H1 (cell line): ENCODE data around the gene ITGA3. TPM values are rescaled to one million over a fixed set of nuclear protein-coding genes. Genes with fewer than 3 reads are reported as not detected.

ENCODE experiments used
- CTCF ChIA-PET: fragments of 300-600 bp; sonication (Branson Sonifier 250); formaldehyde crosslinking; loops from one replicate; lab custom pipeline; 2021; ENCODE audit not compliant: partially characterized antibody; lab: Charles Lee
- POLR2A ChIA-PET: fragments of 300-600 bp; sonication (Branson Sonifier 250); formaldehyde crosslinking; loops from one replicate; lab custom pipeline; 2021; ENCODE audit warnings: inconsistent platforms; ENCODE audit not compliant: partially characterized antibody; lab: Charles Lee
- DNase-seq, 2 experiments: peaks; one replicate each; pipeline versions ENCODE4 v3.0.0 to v3.0.0-alpha.2; 2010 to 2022; ENCODE audit warnings: low spot score in 2 of 2, low read depth in 1 of 2, mixed read lengths in 1 of 2
- FAIRE-seq: peaks from 2 replicates; lab custom pipeline; 2011; peaks lifted over from hg19 to GRCh38; lab: Jason Lieb, UNC
- H2AFZ ChIP-seq: 2 replicates; pipeline ENCODE4 v1.8.1; 2012; ENCODE audit warnings: low read length, inconsistent platforms
- H2AK5ac ChIP-seq: 2 replicates; pipeline ENCODE4 v1.6.1; 2013; ENCODE audit warnings: low read depth, low read length
- H2BK120ac ChIP-seq: replicated peaks from 2 replicates; pipeline ENCODE3; 2013; ENCODE audit warnings: low read depth, low read length, inconsistent platforms
- H2BK12ac ChIP-seq: 2 replicates; pipeline ENCODE4 v1.6.1; 2013; ENCODE audit warnings: low read depth, low read length
- H2BK15ac ChIP-seq: 2 replicates; pipeline ENCODE4 v1.6.1; 2013; ENCODE audit warnings: low read length
- H2BK20ac ChIP-seq: 2 replicates; pipeline ENCODE4 v1.6.1; 2013; ENCODE audit warnings: low read length
- H2BK5ac ChIP-seq: 2 replicates; pipeline ENCODE4 v1.6.1; 2013; ENCODE audit warnings: low read depth, low read length
- H3K14ac ChIP-seq: 2 replicates; pipeline ENCODE4 v1.6.1; 2013; ENCODE audit warnings: inconsistent platforms; ENCODE audit not compliant: insufficient read length
- H3K18ac ChIP-seq: 2 replicates; pipeline ENCODE4 v1.6.1; 2013; ENCODE audit warnings: low read length; ENCODE audit errors: extremely low read depth
- H3K23ac ChIP-seq: 2 replicates; pipeline ENCODE4 v1.6.1; 2013; ENCODE audit warnings: inconsistent platforms; ENCODE audit not compliant: insufficient read length
- H3K23me2 ChIP-seq: 2 replicates; pipeline ENCODE4 v1.6.1; 2013; ENCODE audit warnings: low read depth, low read length
- H3K27ac ChIP-seq: 2 replicates; pipeline ENCODE4 v1.6.1; 2011; ENCODE audit warnings: low read depth, low read length, inconsistent platforms
- H3K27me3 ChIP-seq, 4 experiments: replicated peaks in 1 of 4; 1 replicate in 1 of 4; 2 replicates in 3 of 4; pipeline versions ENCODE4 v1.6.1 to v1.8.1; 2011 to 2013; ENCODE audit warnings: low read length in 3 of 4, mild to moderate bottlenecking in 3 of 4, inconsistent platforms in 2 of 4, mixed read lengths in 2 of 4, moderate library complexity in 1 of 4; ENCODE audit not compliant: control insufficient read depth in 3 of 4, insufficient read depth in 3 of 4; ENCODE audit errors: extremely low read depth in 1 of 4
- H3K36me3 ChIP-seq, 4 experiments: 2 replicates each; pipeline versions ENCODE4 v1.6.1 to v1.8.1; 2011 to 2013; ENCODE audit warnings: mild to moderate bottlenecking in 4 of 4, low read length in 3 of 4, moderate library complexity in 2 of 4, control low read depth in 1 of 4, inconsistent platforms in 1 of 4; ENCODE audit not compliant: insufficient read depth in 4 of 4, control insufficient read depth in 2 of 4
- H3K4ac ChIP-seq: replicated peaks from 2 replicates; pipeline ENCODE3; 2013; ENCODE audit warnings: low read length, low read depth, mixed read lengths, inconsistent platforms; ENCODE audit not compliant: insufficient read length
- H3K4me1 ChIP-seq, 4 experiments: replicated peaks in 1 of 4; 1 replicate in 1 of 4; 2 replicates in 3 of 4; pipeline versions ENCODE4 v1.6.1 to v1.8.1; 2011 to 2013; ENCODE audit warnings: low read length in 3 of 4, inconsistent platforms in 2 of 4, mixed read lengths in 1 of 4; ENCODE audit not compliant: insufficient read depth in 4 of 4, control insufficient read depth in 3 of 4
- H3K4me2 ChIP-seq, 2 experiments: 2 replicates each; pipeline versions ENCODE4 v1.6.1 to v1.8.1; 2011 to 2013; ENCODE audit warnings: low read depth in 2 of 2, low read length in 2 of 2, control low read depth in 1 of 2, inconsistent platforms in 1 of 2, mild to moderate bottlenecking in 1 of 2; ENCODE audit not compliant: insufficient read depth in 1 of 2
- H3K4me3 ChIP-seq, 4 experiments: fragments of 200-600, 300-600 bp in 1 of 4; sonication (generic), shearing (Covaris generic), sonication (Bioruptor Twin) in 1 of 4; 2 replicates each; pipeline versions ENCODE4 v1.5.1 to v1.8.1; 2011 to 2016; ENCODE audit warnings: low read length in 4 of 4, low read depth in 3 of 4, control low read depth in 2 of 4, inconsistent platforms in 2 of 4, mild to moderate bottlenecking in 2 of 4, mixed read lengths in 1 of 4, moderate library complexity in 1 of 4; ENCODE audit not compliant: insufficient read depth in 2 of 4; ENCODE audit errors: extremely low read depth in 1 of 4
- H3K56ac ChIP-seq: replicated peaks from 2 replicates; pipeline ENCODE3; 2013; ENCODE audit warnings: low read depth, mild to moderate bottlenecking, mixed read lengths, low read length, inconsistent platforms; ENCODE audit not compliant: insufficient read length
- H3K79me1 ChIP-seq: 2 replicates; pipeline ENCODE4 v1.6.1; 2013; ENCODE audit warnings: low read depth, low read length, control low read depth
- H3K79me2 ChIP-seq, 2 experiments: 2 replicates each; pipeline versions ENCODE4 v1.6.1 to v1.8.1; 2012 to 2013; ENCODE audit warnings: low read length in 2 of 2, mild to moderate bottlenecking in 2 of 2, inconsistent platforms in 1 of 2; ENCODE audit not compliant: insufficient read depth in 2 of 2, control insufficient read depth in 1 of 2
- H3K9ac ChIP-seq, 4 experiments: replicated peaks in 1 of 4; 1 replicate in 1 of 4; 2 replicates in 3 of 4; pipeline versions ENCODE4 v1.6.1 to v1.8.1; 2011 to 2013; ENCODE audit warnings: low read depth in 3 of 4, low read length in 3 of 4, control low read depth in 2 of 4, mild to moderate bottlenecking in 2 of 4, moderate library complexity in 2 of 4, inconsistent platforms in 1 of 4; ENCODE audit errors: extremely low read depth in 1 of 4
- H3K9me3 ChIP-seq, 2 experiments: 2 replicates each; pipeline versions ENCODE4 v1.6.1 to v1.8.1; 2012 to 2013; ENCODE audit warnings: mild to moderate bottlenecking in 2 of 2, moderate library complexity in 2 of 2, control low read depth in 1 of 2, inconsistent platforms in 1 of 2, low read depth in 1 of 2, low read length in 1 of 2, mixed read lengths in 1 of 2; ENCODE audit not compliant: insufficient read depth in 2 of 2
- H4K20me1 ChIP-seq, 2 experiments: replicated peaks in 1 of 2; 2 replicates each; pipeline versions ENCODE3 to v1.8.1; 2011 to 2013; ENCODE audit warnings: inconsistent platforms in 2 of 2, low read length in 2 of 2, mild to moderate bottlenecking in 1 of 2; ENCODE audit not compliant: insufficient read depth in 2 of 2, control insufficient read depth in 1 of 2
- H4K5ac ChIP-seq: 2 replicates; pipeline ENCODE4 v1.6.1; 2013; ENCODE audit warnings: low read length, low read depth, mixed read lengths, inconsistent platforms; ENCODE audit not compliant: insufficient read length
- H4K8ac ChIP-seq: 2 replicates; pipeline ENCODE4 v1.8.0; 2013; ENCODE audit warnings: mild to moderate bottlenecking, moderate library complexity, low read length, inconsistent platforms; ENCODE audit not compliant: insufficient read depth; ENCODE audit errors: extremely low read depth
- H4K91ac ChIP-seq: replicated peaks from 2 replicates; pipeline ENCODE3; 2013; ENCODE audit warnings: low read length, mixed read lengths, inconsistent platforms; ENCODE audit not compliant: insufficient read length
- ATF2 ChIP-seq: IDR thresholded peaks from 2 replicates; pipeline ENCODE4 v1.6.1; 2012; ENCODE audit warnings: low read length, inconsistent platforms
- CHD2 ChIP-seq: IDR thresholded peaks from 2 replicates; pipeline ENCODE4 v1.6.1; 2012; ENCODE audit warnings: low read length, improper control_type of control experiment
- E2F6 ChIP-seq: IDR thresholded peaks from 2 replicates; pipeline ENCODE4 v1.6.1; 2012; ENCODE audit warnings: inconsistent platforms
- FOSL1 ChIP-seq: IDR thresholded peaks from 2 replicates; pipeline ENCODE4 v1.6.1; 2011; ENCODE audit warnings: mild to moderate bottlenecking, low read depth, low read length, moderate library complexity; ENCODE audit not compliant: insufficient read depth
- MAX ChIP-seq: IDR thresholded peaks from 2 replicates; pipeline ENCODE4 v1.6.1; 2012; ENCODE audit warnings: inconsistent platforms
- SUZ12 ChIP-seq: fragments of 200-600 bp; sonication (generic); IDR thresholded peaks from 2 replicates; pipeline ENCODE4 v1.6.1; 2012; ENCODE audit warnings: mild to moderate bottlenecking, inconsistent platforms, low read length, moderate library complexity, mixed read lengths
- TCF12 ChIP-seq: IDR thresholded peaks from 2 replicates; pipeline ENCODE4 v1.6.1; 2011; ENCODE audit warnings: low read depth, mild to moderate bottlenecking, low read length
- TEAD4 ChIP-seq: IDR thresholded peaks from 2 replicates; pipeline ENCODE4 v1.6.1; 2012; ENCODE audit warnings: low read depth, low read length, inconsistent platforms, mixed read lengths
- USF2 ChIP-seq: IDR thresholded peaks from 2 replicates; pipeline ENCODE4 v1.6.1; 2011; ENCODE audit warnings: low read length, improper control_type of control experiment
- YY1 ChIP-seq: IDR thresholded peaks from 2 replicates; pipeline ENCODE4 v1.6.1; 2011; ENCODE audit warnings: low read depth, mild to moderate bottlenecking, low read length
- WGBS, 2 experiments: shearing (Covaris generic) in 1 of 2; methylation state at CpG; one replicate each; pipeline versions ENCODE4 v1.1.6 to v1.1.7; 2013 to 2015; ENCODE audit warnings: low lambda C conversion rate in 2 of 2, mixed read lengths in 2 of 2, inconsistent platforms in 1 of 2, low coverage in 1 of 2, missing lambda C conversion rate in 1 of 2; ENCODE audit not compliant: insufficient replicate concordance in 2 of 2, insufficient coverage in 1 of 2, insufficient read length in 1 of 2; ENCODE audit errors: extremely low coverage in 1 of 2, missing lambda C conversion rate in 1 of 2; 5-methylcytosine and 5-hydroxymethylcytosine counted together
- polyA plus RNA-seq, 7 experiments: library from polyadenylated mRNA; depleted of rRNA in 3 of 7; stranded (reverse) in 5 of 7; unstranded in 2 of 7; fragments of >200 nt in 5 of 7; fragments of 200-250 nt in 2 of 7; gene quantifications; 1 replicate in 5 of 7; 2 replicates in 1 of 7; 4 replicates in 1 of 7; pipeline versions ENCODE4 v1.2.1 to v1.2.3, GENCODE V29; 2011 to 2013; ENCODE audit warnings: missing spikeins in 2 of 7, mixed read lengths in 2 of 7
- total RNA-seq: library from RNA; stranded (reverse); fragmentation: NEBNext Ultra II Directional; extraction: Animal tissue kit (Norgen Biotek cat#: 25700); gene quantifications from 2 replicates; pipeline ENCODE4 v1.2.1, GENCODE V29; 2021

Gene ITGA3
- total and polyA plus RNA-seq, 2 of the 8 experiments (the other 6 are each of a cell fraction or from before 2014, with no cell fraction given) = 24.0 to 24.2 TPM

- POLR2A ChIA-PET = interaction anchor here (1.4 to 2.1 kb wide), 5 partner anchors 15 to 67 kb away, joined by 3 to 7 read pairs (median 3); partner anchors contain the start of gene ITGA3
- WGBS, 2 experiments = 86% methylated on average over 8 of the region's 19 CpGs; no CpG with 5 or more reads in 1 of the 2 experiments
- H3K9ac ChIP-seq = no peak overlapping the region
These were observed 32.0 kb downstream of the ITGA3 start for GRCh38 chr17:50087912-50088405.

More at GRCh38 chr17:50087912-50088405, 32.0 kb downstream of the ITGA3 start:
- TF ChIP-seq TEAD4 (no peak), USF2 (no peak), ATF2 (no peak), SUZ12 (no peak), YY1 (no peak), E2F6 (no peak), TCF12 (no peak), FOSL1 (no peak), CHD2 (no peak), MAX (no peak)
- H4K5ac ChIP-seq = no peak overlapping the region
- H3K14ac ChIP-seq = no peak overlapping the region
- H3K9me3 ChIP-seq = no peaks in the 10 kb centered on the region
- no peak overlapping the region for H4K91ac ChIP-seq
- H4K8ac ChIP-seq = peak overlapping the region; percentile 63; the same call in 1 of the 2 replicates
- H3K18ac ChIP-seq = no peak overlapping the region
- H2AK5ac ChIP-seq = no peak overlapping the region
- no peak overlapping the region for H2AFZ ChIP-seq
- H2BK120ac ChIP-seq = no peak overlapping the region
- no peak overlapping the region for H3K27ac ChIP-seq
- no peaks in the 10 kb centered on the region; a peak in 1 of 7 replicates for H3K4me1 ChIP-seq
- CTCF ChIA-PET = interaction anchor here (0.6 to 3.4 kb wide), 40 partner anchors 8 to 355 kb away, joined by 3 to 69 read pairs (median 6); partner anchors contain the start of genes DLX3, ITGA3 and SAMD14
- no peak for DNase-seq
- H3K4me3 ChIP-seq = no peak overlapping the region
- H3K27me3 ChIP-seq = no peaks in the 10 kb centered on the region
- H3K36me3 ChIP-seq = no peaks in the 10 kb centered on the region
- H2BK5ac ChIP-seq = no peak overlapping the region
- H2BK12ac ChIP-seq = no peak overlapping the region
- FAIRE-seq = no peak
- H3K56ac ChIP-seq = no peak overlapping the region
- H3K4ac ChIP-seq = no peak overlapping the region
- no peak overlapping the region for H2BK20ac ChIP-seq
- H2BK15ac ChIP-seq = no peak overlapping the region
- no peaks in the 10 kb centered on the region for H3K79me1 ChIP-seq
- H4K20me1 ChIP-seq = no peaks in the 10 kb centered on the region
- H3K4me2 ChIP-seq = no peak overlapping the region
- H3K79me2 ChIP-seq = no peaks in the 10 kb centered on the region
- H3K23ac ChIP-seq = no peak overlapping the region
- no peaks in the 10 kb centered on the region for H3K23me2 ChIP-seq
